C4-2B (cell line): Measurements from ENCODE around the gene RIN1.

ENCODE experiments used
- ZFX ChIP-seq: fragments of 450-650 bp; IDR thresholded peaks from 2 replicates; pipeline ENCODE4 v1.6.1; 2017
- TF ChIP-seq, protein P1 (sequence below): fragments of 450-650 bp; conservative IDR thresholded peaks from 2 replicates; pipeline ENCODE4 v1.5.1; 2017; ENCODE audit warnings: mild to moderate bottlenecking

DNA sequence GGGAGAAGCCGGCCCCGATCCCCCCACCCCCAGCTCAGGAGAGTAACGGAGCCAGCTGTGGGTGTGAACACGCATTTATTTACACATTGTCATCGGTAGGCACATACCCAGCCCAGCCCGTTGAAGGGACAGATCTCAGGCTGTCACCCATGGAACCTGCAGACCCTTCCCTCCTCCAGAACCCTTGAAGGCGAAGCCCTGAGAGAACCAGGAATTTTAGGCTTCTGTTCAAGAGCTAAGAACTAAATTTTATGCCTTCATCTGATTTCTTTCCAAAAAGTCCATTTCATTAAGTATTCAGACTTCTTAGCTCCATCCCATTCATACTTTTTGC is 9.0 kb upstream of the RIN1 start:
- TF ChIP-seq, protein P1, sequence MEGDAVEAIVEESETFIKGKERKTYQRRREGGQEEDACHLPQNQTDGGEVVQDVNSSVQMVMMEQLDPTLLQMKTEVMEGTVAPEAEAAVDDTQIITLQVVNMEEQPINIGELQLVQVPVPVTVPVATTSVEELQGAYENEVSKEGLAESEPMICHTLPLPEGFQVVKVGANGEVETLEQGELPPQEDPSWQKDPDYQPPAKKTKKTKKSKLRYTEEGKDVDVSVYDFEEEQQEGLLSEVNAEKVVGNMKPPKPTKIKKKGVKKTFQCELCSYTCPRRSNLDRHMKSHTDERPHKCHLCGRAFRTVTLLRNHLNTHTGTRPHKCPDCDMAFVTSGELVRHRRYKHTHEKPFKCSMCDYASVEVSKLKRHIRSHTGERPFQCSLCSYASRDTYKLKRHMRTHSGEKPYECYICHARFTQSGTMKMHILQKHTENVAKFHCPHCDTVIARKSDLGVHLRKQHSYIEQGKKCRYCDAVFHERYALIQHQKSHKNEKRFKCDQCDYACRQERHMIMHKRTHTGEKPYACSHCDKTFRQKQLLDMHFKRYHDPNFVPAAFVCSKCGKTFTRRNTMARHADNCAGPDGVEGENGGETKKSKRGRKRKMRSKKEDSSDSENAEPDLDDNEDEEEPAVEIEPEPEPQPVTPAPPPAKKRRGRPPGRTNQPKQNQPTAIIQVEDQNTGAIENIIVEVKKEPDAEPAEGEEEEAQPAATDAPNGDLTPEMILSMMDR, result no peak
- peak; percentile 64; the same call in 1 of the 2 replicates for TF ChIP-seq ZFX
